OCI-LY3 (cell line): ENCODE results near the gene WWP2.

Experiments
- H2AFZ ChIP-seq: fragments of 200-600, 300-600 bp; shearing (Covaris generic); 2 replicates; pipeline ENCODE4 v1.6.0; 2014; ENCODE audit warnings: antibody characterized with exemption, low read depth, low read length
- H3K27ac ChIP-seq: fragments of 200-600, 300-600 bp; sonication (generic); 2 replicates; pipeline ENCODE4 v1.5.1; 2014; ENCODE audit warnings: mild to moderate bottlenecking, low read length, moderate library complexity, mixed read lengths
- H3K27me3 ChIP-seq: fragments of 200-600, 300-600 bp; sonication (generic); 2 replicates; pipeline ENCODE4 v1.6.1; 2014; ENCODE audit warnings: low read depth, low read length, mixed read lengths
- H3K36me3 ChIP-seq: fragments of 200-600, 300-600 bp; sonication (generic); replicated peaks from 2 replicates; pipeline ENCODE3; 2014; ENCODE audit warnings: low read depth, low read length, mixed read lengths
- H3K4me1 ChIP-seq: fragments of 300-600, 200-600 bp; sonication (generic); 2 replicates; pipeline ENCODE4 v1.6.1; 2014; ENCODE audit warnings: low read length, mixed read lengths
- H3K4me2 ChIP-seq: fragments of 200-600, 300-600 bp; sonication (generic); 2 replicates; pipeline ENCODE4 v1.6.1; 2014; ENCODE audit warnings: low read length, mixed read lengths
- H3K4me3 ChIP-seq: fragments of 300-600, 200-600 bp; sonication (generic); 2 replicates; pipeline ENCODE4 v1.5.1; 2014; ENCODE audit warnings: antibody characterized with exemption, mild to moderate bottlenecking, low read length, moderate library complexity
- H3K79me2 ChIP-seq: fragments of 300-600, 200-600 bp; shearing (Covaris generic); 2 replicates; pipeline ENCODE4 v1.6.1; 2014; ENCODE audit warnings: mild to moderate bottlenecking, low read length, mixed read lengths
- H3K9ac ChIP-seq: fragments of 300-600, 200-600 bp; shearing (Covaris generic); 2 replicates; pipeline ENCODE4 v1.6.0; 2014; ENCODE audit warnings: mild to moderate bottlenecking, low read length, moderate library complexity
- H3K9me3 ChIP-seq: fragments of 200-600, 300-600 bp; shearing (Covaris generic); 2 replicates; pipeline ENCODE4 v1.6.1; 2014; ENCODE audit warnings: low read length, mixed read lengths; ENCODE audit not compliant: insufficient read depth
- H4K20me1 ChIP-seq: fragments of 200-600, 300-600 bp; sonication (generic); 2 replicates; pipeline ENCODE4 v1.6.1; 2016; ENCODE audit warnings: low read length, mixed read lengths; ENCODE audit not compliant: insufficient read depth
- CTCF ChIP-seq: fragments of 200-600, 300-600 bp; sonication (generic); IDR thresholded peaks from 2 replicates; pipeline ENCODE4 v1.5.1; 2014; ENCODE audit warnings: antibody characterized with exemption, low read length, low read depth
- EZH2phosphoT487 ChIP-seq: fragments of 200-600 bp; shearing (Covaris generic); IDR thresholded peaks from 2 replicates; pipeline ENCODE4 v1.6.1; 2018; ENCODE audit warnings: antibody characterized with exemption, mixed run types, low read depth

Gene WWP2

GRCh38 chr16:69863401-69864281 is 101.5 kb downstream of the WWP2 start:
- no peaks in the 10 kb centered on the region for H3K4me1 ChIP-seq
- H3K27ac ChIP-seq, result no peak overlapping the region
- no peaks in the 10 kb centered on the region for H3K27me3 ChIP-seq
- no peak overlapping the region for H3K4me2 ChIP-seq
- H3K9me3 ChIP-seq, result no peaks in the 10 kb centered on the region
- H3K9ac ChIP-seq, result no peak overlapping the region
- H4K20me1 ChIP-seq, result no peaks in the 10 kb centered on the region
- TF ChIP-seq EZH2phosphoT487, result no peak
- TF ChIP-seq CTCF, result no peak
- H2AFZ ChIP-seq, result no peak overlapping the region
- no peak overlapping the region for H3K4me3 ChIP-seq
- no peaks in the 10 kb centered on the region for H3K36me3 ChIP-seq
- H3K79me2 ChIP-seq, result no peaks in the 10 kb centered on the region

GRCh38 chr16:69865701-69866100 is 103.6 kb downstream of the WWP2 start:
- no peak for TF ChIP-seq CTCF
- TF ChIP-seq EZH2phosphoT487, result no peak
- Histone ChIP-seq H3K36me3 (no peaks in the 10 kb centered on the region), H3K79me2 (no peaks in the 10 kb centered on the region), H3K9ac (no peak overlapping the region), H3K4me2 (no peak overlapping the region), H3K4me3 (no peak overlapping the region), H3K4me1 (no peaks in the 10 kb centered on the region), H3K9me3 (no peaks in the 10 kb centered on the region), H3K27ac (no peak overlapping the region), H4K20me1 (no peaks in the 10 kb centered on the region), H2AFZ (no peak overlapping the region), H3K27me3 (no peaks in the 10 kb centered on the region)

GRCh38 chr16:69867784-69868560 is 105.8 kb downstream of the WWP2 start:
- H2AFZ ChIP-seq, result no peak overlapping the region
- H3K27ac ChIP-seq, result no peak overlapping the region
- H3K9ac ChIP-seq, result no peak overlapping the region
- H3K36me3 ChIP-seq, result no peaks in the 10 kb centered on the region
- H3K79me2 ChIP-seq, result no peaks in the 10 kb centered on the region
- H3K4me1 ChIP-seq, result no peaks in the 10 kb centered on the region
- no peaks in the 10 kb centered on the region for H4K20me1 ChIP-seq
- H3K27me3 ChIP-seq, result no peaks in the 10 kb centered on the region
- H3K4me2 ChIP-seq, result no peak overlapping the region
- no peaks in the 10 kb centered on the region for H3K9me3 ChIP-seq
- TF ChIP-seq EZH2phosphoT487 (no peak), CTCF (no peak)
- no peak overlapping the region for H3K4me3 ChIP-seq

- Histone ChIP-seq H3K4me3 (no peak overlapping the region), H3K27me3 (no peaks in the 10 kb centered on the region), H2AFZ (no peak overlapping the region), H3K27ac (no peak overlapping the region), H3K9me3 (no peaks in the 10 kb centered on the region), H3K79me2 (no peaks in the 10 kb centered on the region), H3K9ac (no peak overlapping the region), H3K4me2 (no peak overlapping the region), H3K4me1 (no peaks in the 10 kb centered on the region), H3K36me3 (no peaks in the 10 kb centered on the region), H4K20me1 (no peaks in the 10 kb centered on the region)
- no peak for TF ChIP-seq CTCF
- no peak for TF ChIP-seq EZH2phosphoT487
Observed at GRCh38 chr16:69870761-69871160, 108.6 kb downstream of the WWP2 start.
